HG02884 (cell line): Measurements from ENCODE around the gene INTS12.
"Not testable (repeated sequence)": the region's sequence is repeated elsewhere in the genome, so short reads cannot be mapped to it uniquely, and the experiment has no call there.

ENCODE experiments used
- ATAC-seq: cut with Tn5 transposase; IDR thresholded peaks from one replicate; pipeline ENCODE4 v1.9.1; 2021; ENCODE audit warnings: mild to moderate bottlenecking, moderate library complexity; ENCODE audit not compliant: unreplicated experiment

INTS12 gene

GRCh38 chr4:105708181-105709080 is at the start of gene INTS12, which contains the start of gene GSTCD:
Gene INTS12, minus strand, starts transcription at chr4:105708689. Its CDS starts 8,684 bp downstream, at chr4:105700005.
Gene GSTCD, plus strand, starts transcription at chr4:105708784. Its CDS starts 8,830 bp downstream, at chr4:105717614.
- peak; percentile 67 for ATAC-seq

DNA sequence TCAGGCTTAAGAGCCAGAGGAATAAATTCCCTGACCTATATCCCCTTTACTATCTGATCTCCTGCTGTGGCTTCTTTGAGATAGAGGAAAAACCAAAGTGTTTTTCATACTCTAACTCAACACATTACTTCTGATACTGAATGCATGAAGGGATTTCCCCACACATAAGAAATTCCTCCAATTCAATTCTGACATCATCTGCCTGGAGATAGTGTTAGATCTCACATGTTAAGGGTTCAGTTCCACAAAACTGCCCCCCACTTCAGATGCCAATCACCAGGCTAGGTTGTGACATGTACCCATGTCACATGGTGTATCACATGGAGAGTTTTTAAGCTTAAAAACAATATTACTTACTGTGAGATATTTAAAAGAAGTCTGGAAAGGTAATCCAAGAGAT is 46.9 kb upstream of the INTS12 start:
- ATAC-seq: no peak

DNA sequence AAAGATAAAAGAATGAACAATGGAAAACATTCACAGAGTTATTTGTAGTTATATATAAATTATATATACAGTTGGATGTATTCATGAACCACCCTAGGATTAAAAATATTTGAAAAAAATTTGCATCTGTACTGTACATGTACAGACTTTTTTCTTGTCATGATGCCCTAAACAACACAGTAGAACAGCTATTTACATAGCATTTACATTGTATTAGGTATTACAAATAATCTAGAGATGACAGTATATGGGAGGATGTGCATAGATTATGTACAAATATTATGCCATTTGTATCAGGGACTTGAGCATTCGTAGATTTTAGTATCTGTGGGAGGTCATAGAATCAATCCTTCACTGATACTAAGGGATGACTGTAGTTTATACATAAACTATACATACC is 44.9 kb upstream of the INTS12 start:
- no peak for ATAC-seq

- ATAC-seq: no peak
These were observed 43.3 kb upstream of the INTS12 start for GRCh38 chr4:105751718-105752299.

DNA sequence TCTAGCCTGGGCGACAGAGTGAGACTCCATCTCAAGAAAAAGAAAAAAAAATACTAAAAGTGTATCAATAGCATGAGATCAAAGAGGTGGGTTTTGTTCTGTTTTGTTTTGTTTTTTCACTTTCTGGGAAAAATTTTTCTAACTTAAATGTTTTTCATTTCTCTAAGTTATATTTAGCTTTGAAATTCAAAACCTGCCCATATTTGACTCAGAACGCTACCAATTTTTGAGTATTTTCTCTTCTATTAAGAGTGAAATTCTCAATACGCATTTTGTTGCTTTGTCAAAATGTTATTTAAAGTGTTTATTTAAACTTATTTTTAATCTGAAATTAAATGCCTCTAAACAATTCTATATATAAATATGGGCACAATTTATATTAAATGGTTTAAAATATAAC is 39.7 kb upstream of the INTS12 start:
- ATAC-seq: no peak

GRCh38 chr4:105741548-105741947 is 33.1 kb upstream of the INTS12 start:
- no peak for ATAC-seq

DNA sequence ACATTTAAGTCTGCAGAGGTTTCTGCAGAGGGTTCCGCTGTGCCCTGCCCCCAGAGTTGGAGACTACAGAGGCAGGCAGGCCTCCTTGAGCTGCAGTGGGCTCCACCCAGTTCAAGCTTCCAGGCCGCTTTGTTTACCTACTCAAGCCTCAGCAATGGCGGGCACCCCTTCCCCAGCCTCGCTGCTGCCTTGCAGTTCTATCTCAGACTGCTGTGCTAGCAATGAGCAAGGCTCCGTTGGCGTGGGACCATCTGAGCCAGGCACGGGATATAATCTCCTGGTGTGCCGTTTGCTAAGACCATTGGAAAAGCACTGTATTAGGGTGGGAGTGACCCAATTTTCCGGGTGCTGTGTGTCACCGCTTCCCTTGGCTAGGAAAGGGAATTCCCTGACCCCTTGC is 26.7 kb upstream of the INTS12 start:
- ATAC-seq: not testable (repeated sequence)

- not testable (repeated sequence) for ATAC-seq
These were observed 21.4 kb upstream of the INTS12 start for GRCh38 chr4:105729895-105730294.

- ATAC-seq: no peak
These were observed 17.1 kb upstream of the INTS12 start for GRCh38 chr4:105725623-105726022.

DNA sequence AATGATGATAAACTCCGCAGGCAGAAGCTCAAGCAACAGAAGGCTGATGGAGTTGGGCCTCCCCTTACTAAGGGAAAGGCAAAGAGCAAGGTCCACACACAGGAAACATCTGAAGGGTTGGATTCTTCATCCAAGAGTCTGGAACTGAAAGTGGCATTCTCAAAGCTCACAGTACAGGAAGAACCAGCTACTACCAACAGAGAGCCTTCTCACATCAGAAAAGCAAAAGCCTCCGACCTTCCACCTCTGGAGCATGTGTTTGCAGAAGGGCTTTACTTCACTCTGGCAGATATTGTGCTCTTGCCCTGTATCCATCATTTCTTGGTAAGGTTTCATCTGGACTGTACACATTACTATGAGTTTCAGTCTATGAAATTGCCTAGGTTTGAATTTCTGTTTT is 10.7 kb upstream of the INTS12 start:
- ATAC-seq: no peak

DNA sequence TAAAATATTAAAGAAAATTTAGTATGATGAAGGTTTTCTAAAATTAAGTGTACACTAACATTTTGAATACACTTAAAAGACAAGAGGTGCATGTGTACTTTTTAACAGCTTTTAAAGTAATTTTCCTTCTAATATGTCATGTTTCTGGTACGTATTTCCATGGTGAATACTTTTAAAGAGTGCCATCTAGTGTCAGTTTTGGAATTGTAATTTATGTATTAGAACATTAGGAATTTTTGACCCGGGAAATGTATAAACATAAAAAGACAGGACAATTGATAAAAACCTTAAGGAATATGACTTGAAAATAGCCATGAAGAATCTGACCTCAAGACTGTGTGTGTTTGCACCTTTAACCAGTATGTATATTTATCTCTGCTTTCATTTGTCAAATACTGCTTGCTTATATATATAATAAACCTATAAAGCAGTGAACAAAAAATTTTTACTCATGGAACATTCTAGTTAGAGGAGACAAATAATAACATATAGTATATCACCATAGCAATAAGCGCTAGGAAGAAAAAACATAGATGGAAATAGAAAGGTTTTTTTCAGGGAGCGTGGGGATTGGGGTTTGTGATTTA is 7.3 kb upstream of the INTS12 start:
- ATAC-seq: no peak

DNA sequence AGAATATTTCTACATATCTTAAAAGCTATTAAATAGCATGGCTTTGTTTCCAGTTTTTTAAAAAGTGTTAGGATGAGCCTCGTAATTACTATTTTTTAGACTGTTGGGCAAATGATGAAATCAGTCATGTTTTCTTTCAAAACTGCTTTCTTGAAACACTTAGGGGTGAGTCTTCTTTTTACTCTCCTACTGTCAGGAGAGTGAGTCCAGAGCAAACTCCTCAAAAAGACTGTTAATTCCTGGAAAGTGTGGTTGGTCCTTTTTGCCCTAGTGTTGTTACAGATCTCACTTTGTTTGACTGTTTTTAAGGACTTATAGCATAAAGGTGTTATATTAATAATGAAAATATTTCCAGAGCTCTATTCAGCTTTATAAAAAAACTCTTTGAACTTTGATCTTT is 6.4 kb upstream of the INTS12 start:
- ATAC-seq: no peak

DNA sequence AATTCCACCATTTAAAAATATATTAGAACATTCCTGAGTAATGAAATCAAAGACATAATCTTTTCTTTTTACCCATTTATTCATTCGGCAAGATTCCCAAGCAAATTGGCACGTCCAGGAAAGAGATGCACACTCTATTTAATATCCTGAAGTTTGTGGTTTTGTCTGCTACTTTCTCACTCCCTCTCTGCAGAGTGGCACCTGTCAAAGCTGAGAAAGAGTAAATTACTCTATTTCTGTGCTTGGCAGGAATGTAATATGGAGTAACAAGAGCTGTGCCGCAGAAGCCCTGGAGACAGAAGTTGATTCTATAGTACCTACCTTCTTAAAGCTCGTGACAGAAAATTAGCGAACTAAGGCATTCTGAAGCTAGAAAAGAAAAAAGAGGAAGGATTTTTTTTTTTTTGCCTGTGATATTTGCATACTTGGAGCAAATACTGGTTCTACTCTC is 5.6 kb upstream of the INTS12 start:
- peak; percentile 64 for ATAC-seq

DNA sequence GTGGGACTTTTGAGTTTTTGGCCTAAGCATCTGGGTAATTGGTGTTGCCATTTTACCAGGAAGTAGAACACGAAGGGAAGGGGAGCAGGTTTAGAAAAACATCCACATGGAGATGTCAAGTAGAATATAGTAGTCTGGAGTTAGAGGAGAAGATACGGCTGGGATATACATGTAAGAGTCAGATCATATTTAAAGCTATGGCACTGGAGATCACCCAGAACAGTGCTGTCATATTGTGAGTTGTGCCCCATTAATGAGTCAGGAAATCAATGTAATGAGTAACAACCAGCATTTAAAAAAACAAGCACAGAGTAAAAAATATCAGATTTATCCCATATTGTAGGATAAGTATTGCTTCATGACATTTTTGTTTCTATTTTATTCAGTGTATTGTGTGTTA is 4.3 kb upstream of the INTS12 start:
- ATAC-seq: no peak

DNA sequence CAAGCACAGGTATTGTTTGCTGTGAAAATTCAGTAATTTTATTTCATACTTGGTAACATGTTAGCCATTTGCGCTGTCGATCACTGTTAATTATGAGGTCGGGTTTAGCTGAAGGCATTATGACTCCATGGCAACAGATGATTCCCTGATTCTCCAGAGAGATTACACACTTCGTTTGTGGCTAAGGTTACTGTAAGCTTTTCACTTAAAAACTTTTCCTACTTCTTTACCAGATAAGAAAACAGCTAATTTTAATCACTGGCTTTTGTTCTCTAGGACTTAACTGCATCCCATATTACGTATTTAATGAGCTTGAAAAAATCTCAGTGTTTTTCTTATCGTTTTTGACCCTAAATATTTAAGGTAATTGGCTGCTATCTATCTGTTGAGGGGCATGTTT is 2.2 kb upstream of the INTS12 start:
- no peak for ATAC-seq

- no peak for ATAC-seq
These were observed 1.6 kb upstream of the INTS12 start for GRCh38 chr4:105710012-105710600.

DNA sequence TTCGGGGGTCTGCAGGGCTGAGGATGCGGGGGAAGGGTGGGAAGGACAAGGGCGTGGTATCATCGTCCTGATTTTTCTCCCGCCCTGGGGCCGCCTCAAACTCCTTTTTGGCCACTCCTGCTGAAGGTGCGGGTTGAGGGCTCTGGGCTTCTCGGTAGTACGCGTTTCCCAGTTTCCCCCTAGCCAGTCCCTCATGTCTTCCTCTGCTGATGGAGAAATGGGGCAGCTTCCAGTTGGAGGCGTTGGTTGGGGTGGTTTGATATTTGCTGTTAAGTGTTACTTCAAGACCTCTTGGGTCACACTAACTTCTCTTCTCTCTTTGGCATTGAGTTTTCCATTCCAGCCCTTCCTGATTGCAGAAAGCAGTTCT is 577 bp upstream of the INTS12 start:
- peak; percentile 22 for ATAC-seq

DNA sequence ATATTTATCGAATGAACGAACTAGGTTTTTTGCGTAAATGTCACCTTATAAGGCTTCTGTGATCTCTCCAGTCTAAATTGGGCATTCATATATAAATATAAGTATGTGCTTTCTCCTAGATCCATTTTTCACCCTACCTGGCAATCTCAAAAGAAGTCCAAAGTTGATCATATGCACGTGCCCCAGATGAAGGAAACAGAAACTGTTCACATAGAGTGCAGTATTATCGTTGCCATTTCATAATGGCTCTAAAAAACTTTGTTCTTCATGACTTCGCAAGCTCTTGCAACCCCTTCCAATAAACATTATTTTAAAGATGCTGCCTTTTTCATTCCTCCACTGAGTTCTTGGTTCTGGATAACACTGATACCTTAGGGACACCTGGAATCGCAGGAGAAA is 708 bp downstream of the INTS12 start:
- no peak for ATAC-seq

GRCh38 chr4:105698607-105699006 is 9.9 kb downstream of the INTS12 start:
- ATAC-seq: no peak

GRCh38 chr4:105695832-105696231 is 12.7 kb downstream of the INTS12 start:
- not testable (repeated sequence) for ATAC-seq

GRCh38 chr4:105694812-105695211 is 13.7 kb downstream of the INTS12 start:
- not testable (repeated sequence) for ATAC-seq
